ENCODE data around the gene NOTUM. TPM values are rescaled to one million over a fixed set of nuclear protein-coding genes. Genes with fewer than 3 reads are reported as not detected.

NOTUM gene
- total RNA-seq, 4 donors from 2014 or later = 1.1 to 11.5 (median 1.5) TPM

DNA sequence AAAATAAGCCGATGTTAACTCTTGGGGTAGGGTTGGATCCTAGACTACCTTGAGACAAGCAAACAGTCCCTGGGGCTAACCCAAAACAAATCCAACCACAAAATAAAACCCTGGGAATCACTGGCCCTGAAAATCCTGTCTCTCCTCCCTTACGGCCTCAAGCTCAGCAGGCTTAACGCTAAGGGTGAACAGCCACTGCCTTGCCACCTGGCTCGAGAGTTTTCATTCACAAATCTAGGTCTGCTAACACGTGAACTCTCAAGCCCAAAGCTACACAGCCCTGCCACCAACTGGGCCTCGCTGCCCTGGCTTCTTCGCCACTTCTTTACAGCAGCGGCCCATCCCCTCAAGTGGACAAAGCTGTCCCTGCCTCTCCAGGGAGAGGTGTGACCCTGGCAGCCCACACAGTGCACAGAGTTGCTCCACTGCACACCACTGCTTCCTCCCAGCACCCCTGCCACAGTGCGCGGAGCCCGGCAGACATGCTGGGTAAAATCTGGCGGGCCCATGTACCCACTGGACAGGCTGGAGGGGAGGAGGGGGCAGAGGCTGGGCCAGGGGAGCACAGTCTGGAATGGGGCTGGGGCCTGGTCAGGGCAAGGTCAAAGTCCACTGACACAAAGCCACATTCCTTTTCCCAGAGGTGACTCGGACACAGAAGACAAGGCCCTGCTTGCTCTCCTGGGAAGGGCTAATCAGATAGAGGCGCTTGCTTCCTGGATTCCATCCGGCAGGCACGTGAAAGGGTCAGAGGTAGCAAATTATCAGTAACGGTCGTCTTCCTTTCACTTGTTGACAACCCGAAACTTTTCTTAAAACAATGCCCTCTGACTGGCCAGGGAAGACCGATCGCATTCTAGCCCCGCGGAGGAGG lies 50.8 kb downstream of the NOTUM start:
- 35% methylated on average over 22 of the region's 23 CpGs for WGBS
- Histone ChIP-seq H3K9me3 (no peaks in the 10 kb centered on the region), H3K36me3 (peaks cover 57% of the 10 kb centered on the region), H3K4me1 (peaks cover 28% of the 10 kb centered on the region), H3K27ac (no peak overlapping the region), H3K27me3 (no peaks in the 10 kb centered on the region), H3K4me3 (peak overlapping the region; percentile 88)
- DNase-seq (ENCODE audit: low spot score in 2 of 2) = no peak
- TF ChIP-seq, protein P1, sequence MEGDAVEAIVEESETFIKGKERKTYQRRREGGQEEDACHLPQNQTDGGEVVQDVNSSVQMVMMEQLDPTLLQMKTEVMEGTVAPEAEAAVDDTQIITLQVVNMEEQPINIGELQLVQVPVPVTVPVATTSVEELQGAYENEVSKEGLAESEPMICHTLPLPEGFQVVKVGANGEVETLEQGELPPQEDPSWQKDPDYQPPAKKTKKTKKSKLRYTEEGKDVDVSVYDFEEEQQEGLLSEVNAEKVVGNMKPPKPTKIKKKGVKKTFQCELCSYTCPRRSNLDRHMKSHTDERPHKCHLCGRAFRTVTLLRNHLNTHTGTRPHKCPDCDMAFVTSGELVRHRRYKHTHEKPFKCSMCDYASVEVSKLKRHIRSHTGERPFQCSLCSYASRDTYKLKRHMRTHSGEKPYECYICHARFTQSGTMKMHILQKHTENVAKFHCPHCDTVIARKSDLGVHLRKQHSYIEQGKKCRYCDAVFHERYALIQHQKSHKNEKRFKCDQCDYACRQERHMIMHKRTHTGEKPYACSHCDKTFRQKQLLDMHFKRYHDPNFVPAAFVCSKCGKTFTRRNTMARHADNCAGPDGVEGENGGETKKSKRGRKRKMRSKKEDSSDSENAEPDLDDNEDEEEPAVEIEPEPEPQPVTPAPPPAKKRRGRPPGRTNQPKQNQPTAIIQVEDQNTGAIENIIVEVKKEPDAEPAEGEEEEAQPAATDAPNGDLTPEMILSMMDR (IDR thresholded peaks at IDR 0.05) = no peak
- TF ChIP-seq POLR2A (IDR thresholded peaks at IDR 0.05) (no peak), EP300 (IDR thresholded peaks at IDR 0.05) (no peak), POLR2AphosphoS5 (IDR thresholded peaks at IDR 0.05) (no peak)

DNA sequence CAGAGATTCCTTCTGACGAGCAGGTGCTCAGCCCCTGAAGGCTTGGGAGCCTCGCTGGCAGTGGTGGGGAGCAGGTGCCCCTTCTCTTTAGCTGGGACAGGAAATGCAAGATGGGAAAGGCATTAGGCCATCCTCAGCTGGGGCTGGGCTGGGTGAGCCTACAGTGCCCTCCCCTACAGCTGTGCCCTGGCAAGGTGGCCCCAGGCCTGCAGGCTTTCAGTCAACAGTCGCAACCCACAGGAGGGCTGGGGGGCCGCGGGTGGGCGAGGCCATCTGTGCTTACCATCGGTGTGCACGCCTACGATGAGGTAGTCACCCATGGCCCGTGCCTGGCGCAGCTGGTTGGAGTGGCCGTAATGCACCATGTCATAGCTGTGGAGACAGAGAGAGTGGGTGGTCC lies 51.8 kb downstream of the NOTUM start:
- Histone ChIP-seq H3K36me3 (peaks cover 53% of the 10 kb centered on the region), H3K4me1 (peaks cover 28% of the 10 kb centered on the region), H3K27ac (no peak overlapping the region), H3K4me3 (no peak overlapping the region), H3K27me3 (no peaks in the 10 kb centered on the region), H3K9me3 (no peaks in the 10 kb centered on the region)
- no peak for DNase-seq (ENCODE audit: low spot score in 2 of 2)
- no peak for TF ChIP-seq POLR2AphosphoS5 (IDR thresholded peaks at IDR 0.05)
- no peak for TF ChIP-seq POLR2A (IDR thresholded peaks at IDR 0.05)
- TF ChIP-seq, protein P1 (IDR thresholded peaks at IDR 0.05) = no peak
- no peak for TF ChIP-seq EP300 (IDR thresholded peaks at IDR 0.05)
- 96% methylated on average over 8 of the region's 12 CpGs for WGBS

DNA sequence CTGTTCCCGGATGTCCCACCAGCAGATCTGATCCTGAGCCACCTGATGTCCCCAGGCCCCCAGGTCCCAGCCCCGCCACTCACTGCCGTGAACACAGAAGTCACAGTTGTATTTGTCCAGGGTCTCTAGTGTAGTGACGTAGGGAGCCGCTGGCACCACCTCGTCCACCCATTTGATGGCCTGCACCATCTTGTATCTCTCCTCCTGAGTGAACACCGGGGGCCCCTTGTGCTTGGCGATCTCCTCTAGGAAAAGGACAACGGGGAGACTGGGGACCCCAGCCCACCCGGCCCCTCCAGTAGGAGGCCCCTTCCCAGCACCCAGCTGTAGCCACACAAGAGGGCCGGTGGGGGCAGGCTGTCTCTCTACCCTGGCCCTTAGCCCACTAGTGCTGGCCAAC lies 52.2 kb downstream of the NOTUM start:
- no peak for DNase-seq (ENCODE audit: low spot score in 2 of 2)
- peaks cover 28% of the 10 kb centered on the region for H3K4me1 ChIP-seq
- WGBS = no CpG with 5 or more reads among the region's 11 CpGs
- H3K36me3 ChIP-seq = peaks cover 53% of the 10 kb centered on the region
- H3K4me3 ChIP-seq = no peak overlapping the region
- H3K27me3 ChIP-seq = no peaks in the 10 kb centered on the region
- H3K27ac ChIP-seq = no peak overlapping the region
- TF ChIP-seq POLR2A (IDR thresholded peaks at IDR 0.05) = no peak
- TF ChIP-seq POLR2AphosphoS5 (IDR thresholded peaks at IDR 0.05) = no peak
- TF ChIP-seq, protein P1 (IDR thresholded peaks at IDR 0.05) = no peak
- no peak for TF ChIP-seq EP300 (IDR thresholded peaks at IDR 0.05)
- no peaks in the 10 kb centered on the region for H3K9me3 ChIP-seq

DNA sequence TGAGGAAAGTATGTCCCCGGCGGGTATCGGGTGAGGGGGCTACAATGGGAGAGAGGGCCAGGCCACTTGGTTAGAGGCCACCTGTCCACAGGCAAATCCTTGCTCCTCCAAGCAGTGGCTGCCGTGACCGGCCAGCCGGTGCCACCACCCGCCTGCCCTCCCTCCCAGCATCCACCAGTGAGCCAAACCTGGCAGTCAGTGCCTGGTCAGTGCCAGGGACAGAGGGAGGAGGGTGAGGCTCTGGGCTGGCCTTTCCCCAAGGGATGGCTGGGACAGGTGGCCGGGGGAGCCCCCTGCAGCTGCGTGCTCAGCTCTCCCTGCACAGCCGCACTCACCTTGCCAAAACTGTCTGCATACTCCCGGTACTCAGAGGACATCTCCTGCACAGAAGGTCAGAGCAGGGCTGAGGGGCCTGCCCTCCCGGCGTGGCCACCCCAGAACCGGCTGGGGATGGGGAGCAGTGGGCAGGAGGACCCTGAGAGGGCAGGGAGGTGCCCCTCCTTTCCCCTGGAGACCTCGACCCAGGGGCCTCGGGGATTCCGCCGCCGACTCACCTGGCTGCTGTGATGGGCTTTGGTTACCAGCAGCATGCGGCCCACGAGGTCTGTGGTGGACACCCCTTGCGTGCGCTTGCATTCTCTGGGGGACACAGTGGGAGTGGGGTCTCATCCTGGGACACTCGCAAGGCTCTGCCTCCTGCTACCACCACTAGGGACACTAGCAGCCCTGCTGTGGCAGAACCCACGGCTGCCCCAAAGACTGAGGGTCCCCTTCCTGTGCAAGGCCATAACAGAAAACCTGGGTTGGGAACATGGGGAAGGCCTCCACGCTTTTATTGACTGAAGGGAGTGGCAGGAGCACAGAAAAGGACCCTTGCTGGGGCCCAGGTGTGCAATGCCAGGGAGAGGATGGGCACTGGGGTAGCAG lies 53.5 kb downstream of the NOTUM start:
- Histone ChIP-seq H3K4me1 (peaks cover 30% of the 10 kb centered on the region), H3K4me3 (no peak overlapping the region), H3K9me3 (no peaks in the 10 kb centered on the region), H3K36me3 (peaks cover 41% of the 10 kb centered on the region), H3K27me3 (no peaks in the 10 kb centered on the region), H3K27ac (no peak overlapping the region)
- no peak for DNase-seq (ENCODE audit: low spot score in 2 of 2)
- WGBS = 97% methylated on average over 18 of the region's 26 CpGs
- TF ChIP-seq EP300 (IDR thresholded peaks at IDR 0.05) = no peak
- TF ChIP-seq, protein P1 (IDR thresholded peaks at IDR 0.05) = no peak
- no peak for TF ChIP-seq POLR2AphosphoS5 (IDR thresholded peaks at IDR 0.05)
